ENCODE data around the gene CNKSR3. TPM values are rescaled to one million over a fixed set of nuclear protein-coding genes. Genes with fewer than 3 reads are reported as not detected.
"Not testable (repeated sequence)": the region's sequence is repeated elsewhere in the genome, so short reads cannot be mapped to it uniquely, and the experiment has no call there.

CNKSR3 gene
- total RNA-seq, 1 donor from 2014 or later: 9.5 TPM

GRCh38 chr6:154518396-154518795, 7.9 kb upstream of the CNKSR3 start:
- no peak for TF ChIP-seq CTCF (IDR thresholded peaks at IDR 0.05)
- H3K4me3 ChIP-seq: no peak overlapping the region
- no peaks in the 10 kb centered on the region for H3K27me3 ChIP-seq (ENCODE audit: low read depth)
- H3K9me3 ChIP-seq: no peaks in the 10 kb centered on the region
- peaks cover 4% of the 10 kb centered on the region for H3K4me1 ChIP-seq
- DNase-seq (no peak), ATAC-seq (no peak)
- H3K27ac ChIP-seq: no peak overlapping the region
- no peaks in the 10 kb centered on the region for H3K36me3 ChIP-seq
- intact Hi-C loops (cut with DNase I): no loop called here

- Histone ChIP-seq H3K27ac (peak overlapping the region; percentile 26), H3K36me3 (no peaks in the 10 kb centered on the region), H3K4me1 (peaks cover 10% of the 10 kb centered on the region), H3K4me3 (no peak overlapping the region), H3K9me3 (no peaks in the 10 kb centered on the region), H3K27me3 (ENCODE audit: low read depth) (no peaks in the 10 kb centered on the region)
- TF ChIP-seq CTCF (IDR thresholded peaks at IDR 0.05): no peak
- ATAC-seq (no peak), DNase-seq (no peak)
- intact Hi-C loops (cut with DNase I): no loop called here
These were observed 5.8 kb upstream of the CNKSR3 start for GRCh38 chr6:154516276-154516675.

GRCh38 chr6:154515826-154516225, 5.3 kb upstream of the CNKSR3 start:
- Histone ChIP-seq H3K4me3 (no peak overlapping the region), H3K27me3 (ENCODE audit: low read depth) (no peaks in the 10 kb centered on the region), H3K4me1 (peaks cover 10% of the 10 kb centered on the region), H3K9me3 (no peaks in the 10 kb centered on the region), H3K27ac (peak overlapping the region; percentile 26), H3K36me3 (no peaks in the 10 kb centered on the region)
- TF ChIP-seq CTCF (IDR thresholded peaks at IDR 0.05): no peak
- DNase-seq (no peak), ATAC-seq (no peak)
- intact Hi-C loops (cut with DNase I): no loop called here

GRCh38 chr6:154515076-154515475, 4.6 kb upstream of the CNKSR3 start:
- intact Hi-C loops (cut with DNase I); H3K27me3 ChIP-seq (ENCODE audit: low read depth); H3K27ac ChIP-seq; H3K4me3 ChIP-seq; H3K9me3 ChIP-seq; DNase-seq; ATAC-seq; H3K36me3 ChIP-seq: not testable (repeated sequence)
- peaks cover 10% of the 10 kb centered on the region for H3K4me1 ChIP-seq

GRCh38 chr6:154514481-154514880, 4.0 kb upstream of the CNKSR3 start:
- ATAC-seq: no peak
- Histone ChIP-seq H3K9me3 (no peaks in the 10 kb centered on the region), H3K36me3 (no peaks in the 10 kb centered on the region), H3K4me1 (peaks cover 10% of the 10 kb centered on the region), H3K27me3 (ENCODE audit: low read depth) (no peaks in the 10 kb centered on the region), H3K4me3 (no peak overlapping the region), H3K27ac (no peak overlapping the region)
- intact Hi-C loops (cut with DNase I): no loop called here
- TF ChIP-seq CTCF (IDR thresholded peaks at IDR 0.05): no peak
- DNase-seq: no peak

- H3K4me1 ChIP-seq: peaks cover 10% of the 10 kb centered on the region
- TF ChIP-seq CTCF (IDR thresholded peaks at IDR 0.05): no peak
- DNase-seq: no peak
- H3K27me3 ChIP-seq (ENCODE audit: low read depth): no peaks in the 10 kb centered on the region
- no peaks in the 10 kb centered on the region for H3K9me3 ChIP-seq
- no peaks in the 10 kb centered on the region for H3K36me3 ChIP-seq
- ATAC-seq: no peak
- no peak overlapping the region for H3K4me3 ChIP-seq
- no peak overlapping the region for H3K27ac ChIP-seq
- intact Hi-C loops (cut with DNase I): no loop called here
These were observed 3.3 kb upstream of the CNKSR3 start for GRCh38 chr6:154513601-154514320.

Measured in lower lobe of right lung (tissue), 2 donors.